ENCODE results near the gene PHF14.
A peak's percentile ranks its signal among the peaks of the same experiment; 100 is the strongest.
"Not testable (repeated sequence)": the region's sequence is repeated elsewhere in the genome, so short reads cannot be mapped to it uniquely, and the experiment has no call there.

The PHF14 gene

DNA sequence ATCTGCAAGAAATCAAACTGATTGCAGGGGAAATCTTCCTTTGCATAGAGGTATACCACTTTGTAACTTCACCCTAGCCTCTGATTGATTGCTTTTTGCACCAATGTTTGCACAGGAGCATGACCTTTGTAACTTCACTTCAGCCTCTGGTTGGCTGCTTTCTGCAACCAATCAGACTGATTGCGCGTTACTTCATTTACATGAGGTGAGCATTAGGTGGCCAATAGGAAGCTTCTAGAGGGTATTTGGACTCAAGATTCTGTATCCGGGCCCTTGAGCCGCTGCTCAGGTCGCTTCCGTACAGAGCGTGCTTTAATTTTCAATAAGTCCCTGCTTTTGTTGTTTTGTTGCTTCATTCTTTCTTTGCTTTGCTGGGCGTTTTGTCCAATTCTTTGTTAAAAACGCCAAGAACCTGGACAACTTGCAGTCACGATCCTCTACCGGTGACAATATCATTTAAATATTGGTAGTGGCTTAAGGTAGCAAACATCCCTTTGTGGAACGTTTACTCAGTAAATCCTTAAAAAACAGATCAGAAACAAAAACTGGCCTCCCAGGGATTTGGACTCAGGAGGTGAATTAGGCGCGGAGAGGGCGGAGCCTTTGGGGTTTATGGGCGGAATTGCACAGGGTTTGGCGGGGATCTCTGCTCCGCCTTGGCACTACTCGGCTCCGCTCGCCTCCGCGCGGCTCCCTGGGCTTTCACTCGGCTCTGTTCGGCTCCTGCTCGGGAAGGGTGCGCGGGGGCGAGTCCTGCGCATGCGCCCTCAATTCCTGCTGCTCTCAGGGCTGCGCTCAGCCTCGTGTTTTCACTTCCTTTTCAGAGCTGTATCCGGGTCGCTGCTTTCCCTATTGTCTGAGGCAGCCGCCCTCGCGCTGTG lies at the start of gene PHF14:
Gene PHF14 (plus strand): TSS at position 812 of the 881 bp plus-strand sequence. CDS start 452 bp downstream, outside the sequence.
- peak; percentile 96 for DNase-seq

DNA sequence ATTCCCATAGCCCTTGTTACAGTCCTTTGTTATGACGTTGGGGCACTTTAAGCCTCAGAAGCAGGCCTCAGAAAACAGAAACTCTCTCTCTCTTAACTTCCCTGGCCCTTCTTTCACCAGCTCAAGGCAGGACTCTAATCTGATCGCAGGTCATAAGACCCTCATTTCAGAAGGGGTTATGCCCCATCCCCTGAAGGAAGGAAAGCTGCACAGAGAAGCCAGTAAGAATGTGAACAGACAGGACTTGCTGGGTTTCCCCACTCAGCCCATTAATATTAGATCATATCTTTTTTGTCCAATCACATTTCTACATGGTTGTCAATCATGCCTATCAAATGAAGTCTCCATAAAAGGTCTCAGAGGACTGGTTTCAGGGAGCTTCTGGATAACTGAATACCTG lies 49.3 kb upstream of the PHF14 start:
- no peak for DNase-seq

GRCh38 chr7:10928203-10928602 lies 45.5 kb upstream of the PHF14 start:
- DNase-seq = not testable (repeated sequence)

GRCh38 chr7:10930551-10930950 lies 43.1 kb upstream of the PHF14 start:
- DNase-seq = no peak

DNA sequence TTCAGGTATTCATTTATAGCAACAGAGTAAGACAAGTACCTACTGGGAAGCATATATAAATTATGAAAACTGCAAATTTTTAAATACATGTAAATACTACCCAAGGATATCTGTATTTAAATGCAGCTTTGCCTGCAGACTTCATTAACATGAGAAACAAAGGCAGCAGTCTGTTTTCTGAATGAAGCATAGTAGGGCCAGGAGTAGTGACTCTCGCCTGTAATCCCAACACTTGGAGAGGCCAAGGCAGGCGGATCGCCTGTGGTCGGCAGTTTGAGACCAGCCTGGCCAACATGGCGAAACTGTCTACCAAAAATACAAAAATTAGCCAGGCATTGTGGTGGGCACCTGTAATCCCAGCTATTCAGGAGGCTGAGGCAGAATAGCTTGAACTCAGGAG lies 42.5 kb upstream of the PHF14 start:
- DNase-seq = no peak

- peak; percentile 81 for DNase-seq
Observed at GRCh38 chr7:10934292-10934691, 39.4 kb upstream of the PHF14 start.

GRCh38 chr7:10939237-10939910 lies 34.3 kb upstream of the PHF14 start:
- DNase-seq = no peak

GRCh38 chr7:10939911-10940703 lies 33.6 kb upstream of the PHF14 start:
- DNase-seq = peak; percentile 95

DNA sequence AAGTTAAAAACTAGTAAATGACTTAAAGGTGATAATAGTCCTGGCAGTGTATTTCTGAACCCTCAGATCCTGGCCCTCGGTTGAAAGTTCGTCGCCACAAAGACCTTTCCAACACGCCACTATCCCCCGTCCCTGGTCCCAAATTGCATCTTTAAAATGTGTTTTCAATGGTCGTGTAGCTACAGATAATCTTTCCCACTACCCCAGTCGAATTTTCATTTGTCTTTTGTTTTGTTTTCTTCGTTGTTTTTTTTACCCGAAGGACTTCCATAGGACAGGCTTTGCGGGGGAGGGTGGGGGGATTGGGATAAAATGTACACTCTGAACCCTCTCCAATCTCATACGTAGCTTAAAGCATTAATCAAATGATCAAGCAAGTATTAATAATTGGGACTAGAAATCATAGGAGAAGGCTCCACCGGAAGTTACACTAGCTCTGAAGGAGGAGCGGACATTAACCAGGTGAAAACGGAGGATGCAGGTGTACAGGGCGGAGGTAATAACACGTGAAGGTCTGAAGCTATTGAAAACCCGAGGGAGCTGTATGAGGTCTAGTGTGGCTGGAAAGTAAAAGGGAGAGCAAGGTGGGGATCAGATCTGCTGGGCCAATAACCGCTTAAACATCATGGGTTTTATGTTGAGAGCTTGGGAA lies 32.8 kb upstream of the PHF14 start:
- DNase-seq = no peak

- no peak for DNase-seq
Observed at GRCh38 chr7:10950494-10950893, 23.2 kb upstream of the PHF14 start.

GRCh38 chr7:10950974-10951578 lies 22.6 kb upstream of the PHF14 start:
- not testable (repeated sequence) for DNase-seq

DNA sequence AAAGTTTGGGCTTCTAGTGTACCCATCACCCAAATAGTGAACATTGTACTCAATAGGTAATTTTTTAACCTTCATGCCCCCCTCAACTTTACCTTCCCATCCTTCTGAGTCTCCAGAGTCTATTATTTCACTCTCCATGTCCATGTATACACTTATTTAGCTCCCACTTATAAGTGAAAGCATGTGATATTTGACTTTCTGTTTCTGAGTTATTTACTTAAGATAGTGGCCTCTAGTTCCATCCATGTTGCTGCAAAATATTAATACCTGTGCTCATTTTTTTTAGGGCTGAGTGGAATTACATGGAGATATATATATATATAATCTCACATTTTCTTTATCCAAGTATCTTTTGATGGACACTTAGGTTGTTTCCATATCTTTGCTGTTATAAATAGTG lies 21.1 kb upstream of the PHF14 start:
- DNase-seq = no peak

DNA sequence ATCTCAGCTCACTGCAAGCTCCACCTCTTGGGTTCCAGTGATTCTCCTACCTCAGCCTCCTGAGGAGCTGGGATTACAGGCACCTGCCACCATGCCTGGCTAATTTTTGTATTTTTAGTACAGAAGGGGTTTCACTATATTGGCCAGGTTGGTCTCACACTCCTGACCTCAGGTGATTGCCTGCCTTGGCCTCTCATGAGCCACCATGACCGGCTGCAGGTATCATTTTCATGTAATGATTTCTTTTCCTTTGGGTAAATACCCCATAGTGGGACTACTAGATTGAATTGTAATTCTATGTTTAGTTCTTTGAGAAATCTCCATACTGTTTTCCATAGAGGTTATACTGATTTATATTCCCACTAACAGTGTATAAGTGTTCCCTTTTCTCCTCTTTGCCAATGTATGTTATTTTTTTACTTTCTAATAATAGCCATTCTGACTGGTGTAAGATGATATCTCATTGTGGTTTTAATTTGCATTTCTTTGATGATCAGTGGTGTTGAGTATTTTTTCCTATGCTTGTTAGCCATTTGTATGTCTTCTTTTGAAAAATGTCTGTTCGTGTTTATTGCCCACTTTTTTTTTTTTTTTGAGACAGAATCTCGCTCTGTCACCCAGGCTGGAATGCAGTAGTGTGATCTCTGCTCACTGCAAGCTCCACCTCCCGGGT lies 20.5 kb upstream of the PHF14 start:
- not testable (repeated sequence) for DNase-seq

DNA sequence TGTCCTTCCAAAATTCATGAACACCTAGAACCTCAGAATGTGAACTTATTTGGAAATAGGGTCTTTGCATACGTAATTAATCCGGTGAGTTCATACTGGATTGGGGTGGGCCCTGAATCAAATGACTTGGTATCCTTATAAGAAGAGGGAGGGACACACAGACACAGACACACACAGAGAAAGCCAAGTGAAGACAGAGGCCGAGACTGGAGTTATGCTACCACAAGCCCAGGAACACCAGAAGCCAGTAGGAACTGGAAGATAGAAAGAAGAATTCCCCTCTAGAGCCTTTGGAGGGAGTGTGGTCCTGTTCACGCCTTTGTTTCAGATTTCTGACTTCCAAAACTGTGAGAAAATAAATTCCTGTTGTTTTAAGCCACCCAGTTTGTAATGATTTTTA lies 17.1 kb upstream of the PHF14 start:
- no peak for DNase-seq

DNA sequence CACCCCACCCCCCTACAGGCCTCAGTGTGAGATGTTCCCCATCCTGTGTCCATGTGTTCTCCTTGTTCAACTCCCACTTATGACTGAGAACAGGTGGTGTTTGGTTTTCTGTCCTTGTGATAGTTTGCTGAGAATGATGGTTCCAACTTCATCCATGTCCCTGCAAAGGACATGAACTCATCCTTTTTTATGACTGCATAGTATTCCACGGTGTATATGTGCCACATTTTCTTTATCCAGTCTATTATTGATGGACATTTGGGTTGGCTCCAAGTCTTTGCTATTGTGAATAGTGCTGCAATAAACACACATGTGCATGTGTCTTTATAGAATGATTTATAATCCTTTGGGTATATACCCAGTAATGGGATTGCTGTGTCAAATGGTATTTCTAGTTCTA lies 13.4 kb upstream of the PHF14 start:
- not testable (repeated sequence) for DNase-seq

GRCh38 chr7:10965016-10965415 lies 8.7 kb upstream of the PHF14 start:
- not testable (repeated sequence) for DNase-seq

DNA sequence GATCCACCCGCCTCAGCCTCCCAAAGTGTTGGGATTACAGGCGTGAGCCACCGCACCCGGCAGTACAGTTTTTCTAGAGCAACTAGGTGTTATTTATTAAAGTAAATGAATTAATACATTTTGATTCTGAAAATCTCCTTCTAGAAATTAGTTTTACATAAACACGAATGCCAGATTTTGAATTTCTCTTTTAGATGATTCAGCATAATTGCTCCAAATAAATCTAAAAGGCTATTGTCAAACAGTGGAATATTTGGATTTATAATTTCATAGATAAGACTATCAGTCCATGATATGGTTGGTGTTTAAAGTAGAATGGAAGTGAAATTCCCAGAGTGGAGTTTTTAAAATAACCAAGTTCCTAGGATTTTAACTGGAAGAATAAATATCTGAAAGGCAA lies 1.5 kb upstream of the PHF14 start:
- no peak for DNase-seq

DNA sequence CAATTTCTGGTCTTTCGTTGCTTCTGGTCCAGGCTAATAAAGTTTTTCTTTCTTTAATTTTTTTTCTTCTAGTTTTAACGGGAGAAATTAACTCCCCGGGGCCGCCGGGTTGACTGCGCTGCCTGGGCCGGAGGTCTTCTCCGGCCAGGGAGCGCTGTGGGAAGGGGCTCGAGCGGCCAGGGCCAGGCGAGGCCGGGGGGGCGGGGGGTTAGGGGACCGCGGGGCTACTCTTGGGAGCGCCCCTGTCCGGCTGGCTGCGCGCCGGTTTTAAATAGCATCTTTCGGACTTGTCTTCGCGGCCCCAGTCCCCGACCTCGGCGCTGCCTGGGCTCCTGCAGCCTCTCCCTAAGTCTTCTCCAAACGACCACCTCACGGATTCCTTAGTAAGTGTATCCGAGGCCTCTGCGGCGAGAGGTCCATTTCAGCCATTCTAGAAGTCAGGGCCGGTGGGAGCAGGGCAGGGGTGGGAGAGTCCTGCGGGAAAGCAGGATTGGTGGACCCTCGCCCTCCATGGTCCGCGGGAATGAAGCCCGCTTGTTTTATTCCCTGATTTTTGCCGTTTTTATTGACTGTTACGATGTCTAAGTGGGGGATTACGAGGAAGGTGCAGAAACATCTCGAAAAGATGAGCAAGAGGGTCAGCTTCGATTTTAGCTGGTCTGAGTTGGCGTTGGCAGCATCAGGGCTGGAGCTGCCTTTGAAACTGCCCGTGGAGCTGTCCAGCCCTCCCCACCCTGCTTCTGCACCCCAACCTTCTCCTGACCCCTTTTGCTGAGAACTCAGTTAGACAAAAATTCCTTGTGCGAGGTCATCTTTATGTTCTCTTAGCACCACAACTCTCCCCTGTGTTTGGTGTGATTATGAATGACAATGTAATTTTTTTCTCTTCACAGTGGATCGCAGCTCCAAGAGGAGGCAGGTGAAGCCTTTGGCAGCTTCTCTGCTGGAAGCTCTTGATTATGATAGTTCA lies 555 bp downstream of the PHF14 start:
- peak; percentile 22 for DNase-seq

- no peak for DNase-seq
Observed at GRCh38 chr7:10977113-10977512, 3.4 kb downstream of the PHF14 start.

DNA sequence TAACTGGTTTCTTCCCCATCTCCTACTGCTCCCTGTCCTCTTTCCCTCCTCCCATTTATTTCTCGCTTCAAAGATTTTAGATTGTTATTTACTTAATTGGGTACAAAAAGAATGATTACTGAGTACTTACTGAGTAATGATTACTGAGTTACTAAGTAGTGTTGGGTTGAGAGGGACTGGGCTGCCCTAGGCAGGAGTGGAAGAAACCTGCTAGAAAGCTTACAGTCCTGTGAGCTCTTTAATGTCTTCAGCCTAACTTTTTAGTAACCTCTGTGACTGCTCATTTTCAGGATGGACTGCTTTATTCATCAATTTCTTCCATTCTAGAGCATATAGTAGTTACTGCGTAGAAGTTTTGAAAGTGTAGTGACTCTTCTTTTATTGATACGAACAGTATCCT lies 7.6 kb downstream of the PHF14 start:
- no peak for DNase-seq

GRCh38 chr7:10990748-10991147 lies 17.1 kb downstream of the PHF14 start:
- DNase-seq = not testable (repeated sequence)

All from fibroblast of skin of right quadriceps (primary cell).